Measurements from ENCODE around the gene NEK11.
A peak's percentile ranks its signal among the peaks of the same experiment; 100 is the strongest.
"Not testable (repeated sequence)": the region's sequence is repeated elsewhere in the genome, so short reads cannot be mapped to it uniquely, and the experiment has no call there.

The NEK11 gene

GRCh38 chr3:131042271-131042985, 15.8 kb downstream of the NEK11 start:
- DNase-seq: not testable (repeated sequence)

DNA sequence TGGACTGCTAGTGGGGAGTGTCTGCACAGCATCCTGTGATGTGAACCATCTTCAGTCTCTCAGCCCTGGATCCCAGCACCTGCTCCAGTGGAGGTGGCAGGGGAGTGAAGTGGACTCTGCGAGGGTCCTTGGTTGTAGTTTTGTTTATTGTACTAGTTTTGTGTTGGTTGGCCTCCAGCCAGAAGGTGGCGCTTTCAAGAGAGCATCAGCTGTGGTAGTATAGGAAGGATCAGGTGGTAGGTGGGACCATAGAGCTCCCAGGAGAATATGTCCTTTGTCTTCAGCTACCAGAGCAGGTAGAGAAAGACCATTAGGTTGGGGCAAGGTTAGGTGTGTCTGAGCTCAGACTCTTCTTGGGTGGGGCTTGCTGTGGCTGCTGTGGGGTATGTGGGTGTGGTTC, 20.9 kb downstream of the NEK11 start:
- DNase-seq: peak; percentile 21

DNA sequence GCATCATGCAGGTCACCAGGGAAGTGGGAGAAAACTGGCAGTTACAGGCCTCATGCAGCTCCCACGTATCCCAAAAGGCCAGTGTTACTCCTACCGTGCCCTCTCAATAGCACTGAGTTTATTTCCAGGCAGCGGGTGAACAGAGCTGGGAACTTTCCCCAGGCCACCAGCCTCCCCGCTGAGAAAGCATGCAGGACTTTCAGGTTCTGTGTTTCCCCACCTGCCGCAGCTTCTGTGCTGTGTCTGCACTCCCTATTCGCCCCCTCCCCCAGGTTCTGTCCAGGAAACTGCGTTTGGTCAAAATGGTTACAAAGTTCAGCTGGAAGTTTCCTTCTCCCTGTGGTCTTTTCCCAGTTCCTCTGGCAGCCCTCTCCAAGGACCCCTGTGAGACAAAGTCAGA, 21.4 kb downstream of the NEK11 start:
- no peak for DNase-seq

GRCh38 chr3:131050001-131050400, 23.3 kb downstream of the NEK11 start:
- DNase-seq: no peak

DNA sequence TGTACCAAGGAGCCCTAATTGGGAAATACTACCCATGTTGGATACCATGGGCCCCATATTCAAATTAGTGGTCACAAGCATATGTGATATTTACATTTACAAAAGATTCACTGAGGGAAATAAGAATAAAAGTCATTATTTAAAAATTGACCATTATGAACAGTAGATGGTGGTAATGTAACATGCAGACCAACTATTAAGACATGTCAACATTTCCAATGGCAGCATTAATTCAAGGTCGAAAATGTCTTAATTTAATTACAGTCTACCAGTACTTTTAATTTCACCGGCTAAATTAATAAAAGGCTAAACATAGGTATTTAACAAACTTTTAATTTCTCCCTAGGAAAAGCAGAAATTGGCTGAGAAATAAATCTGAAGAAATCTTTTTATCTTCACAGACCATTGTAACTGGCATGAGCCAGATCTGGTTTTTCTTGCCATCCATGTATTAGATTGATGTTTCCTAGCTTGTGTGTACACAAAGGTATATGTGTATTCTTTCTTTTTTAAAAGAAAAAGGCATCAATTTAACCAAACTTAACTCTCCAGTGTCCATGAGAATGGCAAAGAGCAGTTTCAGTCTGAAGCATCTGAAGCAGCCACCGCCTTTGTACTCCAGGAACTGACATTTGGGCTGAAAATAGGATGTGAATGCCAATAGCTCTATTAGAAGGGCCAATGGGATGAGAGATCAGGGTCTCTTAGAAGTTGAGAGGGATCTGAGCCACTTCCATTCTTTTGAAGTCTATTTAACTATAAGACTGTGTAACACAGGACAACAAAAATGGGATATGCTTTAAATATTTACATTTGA, 26.6 kb downstream of the NEK11 start:
- DNase-seq: peak; percentile 14

DNA sequence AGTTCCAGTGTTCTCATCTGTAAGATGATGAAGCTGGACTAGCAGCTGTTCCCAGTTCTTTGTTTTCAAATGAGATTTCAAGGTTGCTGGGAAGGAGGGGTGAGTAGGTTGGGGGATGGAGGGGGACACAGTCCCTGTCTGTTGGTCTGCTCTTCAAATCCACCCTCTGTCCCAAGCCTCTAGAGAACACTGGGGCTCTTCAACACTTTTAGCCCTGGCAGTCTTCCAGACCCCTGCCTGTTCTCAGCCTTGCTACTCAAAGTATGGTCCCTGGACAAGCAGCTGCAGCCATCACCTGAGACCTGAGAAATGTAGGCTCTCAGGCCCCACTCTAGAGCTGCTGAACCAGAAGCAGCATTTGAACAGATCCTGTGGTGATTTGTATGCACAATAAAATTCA, 41.3 kb downstream of the NEK11 start:
- DNase-seq: peak; percentile 47

DNA sequence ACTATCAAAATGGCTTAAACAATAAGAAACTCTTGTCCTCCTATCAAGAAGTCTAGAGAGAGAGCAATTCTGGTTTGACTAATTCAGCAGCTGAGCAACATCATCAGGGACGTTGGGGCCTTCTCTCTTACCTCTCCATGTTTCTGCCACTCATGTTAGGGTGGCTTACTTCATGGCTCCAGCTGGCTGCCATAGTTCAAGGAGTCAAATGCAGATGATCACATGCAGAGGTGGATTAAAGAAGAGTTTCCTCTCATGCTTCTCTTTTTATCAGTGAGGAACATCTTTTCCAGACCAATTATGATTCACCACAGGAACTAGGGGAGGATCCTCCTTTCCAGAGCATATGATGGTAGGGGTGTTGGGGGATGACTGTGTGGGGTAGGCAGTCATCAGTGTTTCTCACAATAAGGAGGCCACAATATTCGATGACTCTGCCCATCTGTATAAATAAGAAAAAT, 45.5 kb downstream of the NEK11 start:
- no peak for DNase-seq

DNA sequence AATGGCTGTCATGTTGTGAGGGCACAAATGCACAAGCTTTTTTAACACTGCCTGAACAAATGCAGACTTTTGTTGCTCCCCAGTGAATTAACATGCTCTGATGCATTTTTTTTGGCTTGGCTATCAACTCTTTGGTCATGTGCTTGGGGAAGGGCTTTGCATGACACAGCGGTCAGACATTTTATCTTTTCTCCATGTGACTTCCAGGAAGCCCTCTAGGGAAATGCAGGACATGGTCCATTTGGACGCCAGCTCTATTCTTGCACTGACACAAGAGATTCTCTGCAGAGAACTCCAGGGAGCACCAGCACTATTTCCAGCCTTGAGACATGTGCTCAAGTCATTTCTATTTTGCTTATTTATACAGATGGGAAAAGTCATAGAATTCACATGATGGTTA, 46.2 kb downstream of the NEK11 start:
- no peak for DNase-seq

DNA sequence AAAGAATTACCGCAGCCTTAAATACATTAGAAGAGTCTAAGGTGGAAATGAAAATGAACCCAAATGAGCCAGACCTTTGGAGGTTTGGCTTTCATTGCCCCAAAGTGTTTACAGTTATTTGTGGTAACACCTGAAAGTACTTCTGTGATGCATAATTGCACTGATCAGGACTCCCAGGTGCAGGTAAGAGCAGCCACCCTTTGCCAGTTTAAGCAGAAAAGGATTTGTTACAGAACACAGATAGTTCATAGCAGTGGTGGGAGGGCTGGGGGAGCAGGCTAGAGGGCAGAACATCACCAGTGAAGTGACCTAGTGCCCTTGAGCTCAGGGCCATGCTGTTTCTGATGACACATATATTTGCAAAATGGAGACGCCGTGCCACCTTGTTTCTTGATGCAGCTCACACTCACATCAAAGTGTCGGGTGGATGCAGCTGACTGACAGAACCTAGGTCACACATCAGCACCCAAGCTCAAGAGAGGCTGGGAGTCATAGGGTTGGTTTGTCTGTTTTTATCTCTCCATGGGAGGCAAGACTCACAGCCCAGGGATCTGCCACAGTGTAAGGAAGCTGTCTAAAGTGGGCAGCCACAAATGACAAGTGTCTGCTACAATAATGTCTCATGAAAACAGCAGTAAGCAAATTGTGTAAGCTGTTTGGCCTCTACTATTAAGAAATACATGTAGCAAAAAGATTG, 49.1 kb downstream of the NEK11 start:
- DNase-seq: no peak

- no peak for DNase-seq
Observed at GRCh38 chr3:131077904-131078303, 51.2 kb downstream of the NEK11 start.

- DNase-seq: peak; percentile 30
Observed at GRCh38 chr3:131079086-131079485, 52.4 kb downstream of the NEK11 start.

DNA sequence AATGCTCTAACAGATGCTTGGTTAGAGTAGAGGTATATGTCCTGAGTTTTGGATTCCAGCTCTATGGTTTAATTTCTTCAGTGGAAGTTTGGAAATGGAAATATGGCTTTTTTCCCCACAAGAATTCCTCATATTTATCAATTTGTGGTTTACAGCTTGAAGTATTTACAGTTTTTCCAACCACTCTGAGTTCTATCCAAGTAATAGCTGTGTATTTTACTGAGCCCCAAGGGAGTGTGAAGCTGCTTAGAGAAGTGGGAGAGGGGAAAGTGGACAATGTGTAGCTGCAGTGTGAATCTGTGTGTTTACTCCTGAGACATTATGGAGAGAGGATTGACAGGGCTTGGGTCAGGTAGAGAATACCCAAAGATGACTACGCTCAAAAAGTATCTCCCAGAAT, 54.5 kb downstream of the NEK11 start:
- DNase-seq: no peak

DNA sequence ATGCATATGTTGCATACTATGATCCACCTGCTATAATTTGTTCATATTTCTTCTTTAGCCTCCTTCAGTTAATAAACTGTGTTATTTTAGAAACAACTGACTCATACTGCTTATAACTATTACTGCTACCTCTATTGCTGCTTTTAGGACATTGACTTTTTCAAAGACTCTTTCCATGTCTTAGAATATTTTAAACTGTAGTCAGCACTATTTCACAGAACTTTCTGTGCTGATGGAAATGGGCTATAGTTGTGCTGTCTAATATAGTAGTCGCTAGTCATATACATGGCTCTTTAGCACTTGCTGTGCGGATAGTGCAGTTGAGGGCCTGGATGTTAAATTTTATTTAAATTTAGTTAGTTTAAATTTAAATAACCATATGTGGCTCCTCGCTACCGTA, 55.6 kb downstream of the NEK11 start:
- DNase-seq: peak; percentile 6

- peak; percentile 98 for DNase-seq
Observed at GRCh38 chr3:131082871-131083863, 56.5 kb downstream of the NEK11 start.

- peak; percentile 50 for DNase-seq
Observed at GRCh38 chr3:131091768-131092167, 65.1 kb downstream of the NEK11 start.

DNA sequence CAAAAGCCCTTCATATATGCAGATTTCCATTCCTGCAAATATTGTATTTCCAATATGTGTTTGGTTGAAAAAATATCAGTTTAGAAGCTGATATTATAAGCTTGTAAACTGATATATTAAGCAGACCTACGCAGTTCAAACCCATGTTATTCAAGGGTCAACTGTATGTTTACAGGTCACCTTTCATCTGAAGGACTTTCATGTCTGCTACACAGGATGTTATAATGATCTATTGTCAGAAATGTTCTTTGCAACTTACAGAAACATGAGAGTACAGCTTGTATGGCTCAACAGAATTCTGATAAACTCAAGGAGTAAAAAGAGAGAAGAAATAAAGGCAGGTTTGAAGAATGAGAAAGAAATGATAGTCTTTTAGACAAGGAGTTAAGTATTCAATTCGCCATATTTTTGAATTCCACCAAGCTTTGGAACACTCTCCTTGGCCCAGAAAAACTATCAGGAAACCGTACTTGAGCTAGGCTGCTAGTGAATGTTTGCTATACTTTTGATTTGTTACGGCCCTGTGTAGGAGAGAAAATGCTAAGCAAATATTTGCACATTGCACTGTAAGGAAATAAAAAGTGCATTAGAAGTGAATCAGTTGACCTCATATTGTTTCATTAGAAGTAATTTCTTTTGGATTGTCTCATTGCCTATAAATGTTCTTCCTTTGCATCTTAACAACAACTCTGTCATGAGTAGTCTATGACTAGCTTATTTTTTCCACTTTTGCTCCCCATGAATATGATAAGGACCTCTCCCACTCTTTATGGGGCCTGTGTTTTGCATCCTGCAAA, 81.2 kb downstream of the NEK11 start:
- DNase-seq: no peak

GRCh38 chr3:131109156-131109555, 82.5 kb downstream of the NEK11 start:
- no peak for DNase-seq

GRCh38 chr3:131110087-131110486, 83.4 kb downstream of the NEK11 start:
- no peak for DNase-seq

DNA sequence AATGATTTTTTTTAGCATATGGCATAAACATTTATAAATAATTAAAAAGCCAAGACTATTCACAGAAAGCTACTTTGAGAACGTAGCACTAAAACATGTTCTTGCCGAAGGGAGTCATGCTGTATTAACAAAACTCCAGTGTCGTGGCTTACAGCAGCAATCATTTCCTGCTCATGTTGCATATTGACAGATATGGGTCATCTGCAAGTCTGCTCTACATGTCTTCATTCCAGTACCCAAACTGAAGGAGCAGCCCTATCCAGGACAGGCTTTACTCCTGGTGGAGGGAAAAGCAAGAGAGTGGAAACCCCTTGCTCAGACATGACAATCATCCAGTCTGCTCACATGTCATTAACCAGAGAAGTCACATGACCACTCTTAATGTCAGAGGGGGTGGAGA, 87.6 kb downstream of the NEK11 start:
- DNase-seq: no peak

- no peak for DNase-seq
Observed at GRCh38 chr3:131125684-131126083, 99.0 kb downstream of the NEK11 start.

- no peak for DNase-seq
Observed at GRCh38 chr3:131140891-131141290, 114.2 kb downstream of the NEK11 start.

- no peak for DNase-seq
Observed at GRCh38 chr3:131141770-131142169, 115.1 kb downstream of the NEK11 start.
